ENCODE results near the gene GPS2.

DNA sequence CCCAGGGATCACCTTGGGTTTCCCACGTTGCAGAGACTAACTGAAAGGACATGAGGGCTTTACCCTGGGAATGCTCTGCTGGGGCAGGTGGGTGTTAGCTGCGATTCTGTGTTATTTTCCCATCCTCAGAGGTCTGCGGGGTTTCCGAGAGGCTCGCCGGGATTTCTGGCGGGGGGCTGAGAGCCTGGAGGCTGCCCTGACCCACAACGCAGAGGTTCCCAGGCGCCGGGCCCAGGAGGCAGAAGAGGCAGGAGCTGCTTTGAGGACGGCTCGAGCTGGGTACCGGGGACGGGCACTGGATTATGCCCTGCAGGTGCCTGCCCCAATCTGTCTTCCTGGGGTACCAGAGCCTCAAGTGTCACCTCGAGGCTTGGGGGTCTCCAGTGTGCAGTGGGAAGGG lies 28.1 kb upstream of the GPS2 start:
- TF ChIP-seq, protein P1, sequence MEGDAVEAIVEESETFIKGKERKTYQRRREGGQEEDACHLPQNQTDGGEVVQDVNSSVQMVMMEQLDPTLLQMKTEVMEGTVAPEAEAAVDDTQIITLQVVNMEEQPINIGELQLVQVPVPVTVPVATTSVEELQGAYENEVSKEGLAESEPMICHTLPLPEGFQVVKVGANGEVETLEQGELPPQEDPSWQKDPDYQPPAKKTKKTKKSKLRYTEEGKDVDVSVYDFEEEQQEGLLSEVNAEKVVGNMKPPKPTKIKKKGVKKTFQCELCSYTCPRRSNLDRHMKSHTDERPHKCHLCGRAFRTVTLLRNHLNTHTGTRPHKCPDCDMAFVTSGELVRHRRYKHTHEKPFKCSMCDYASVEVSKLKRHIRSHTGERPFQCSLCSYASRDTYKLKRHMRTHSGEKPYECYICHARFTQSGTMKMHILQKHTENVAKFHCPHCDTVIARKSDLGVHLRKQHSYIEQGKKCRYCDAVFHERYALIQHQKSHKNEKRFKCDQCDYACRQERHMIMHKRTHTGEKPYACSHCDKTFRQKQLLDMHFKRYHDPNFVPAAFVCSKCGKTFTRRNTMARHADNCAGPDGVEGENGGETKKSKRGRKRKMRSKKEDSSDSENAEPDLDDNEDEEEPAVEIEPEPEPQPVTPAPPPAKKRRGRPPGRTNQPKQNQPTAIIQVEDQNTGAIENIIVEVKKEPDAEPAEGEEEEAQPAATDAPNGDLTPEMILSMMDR (IDR thresholded peaks at IDR 0.05; ENCODE audit: extremely low read depth in 1 of 2, insufficient read depth in 1 of 2, low read depth in 1 of 2, low read length in 2 of 2): no peak
- TF ChIP-seq POLR2AphosphoS5 (IDR thresholded peaks at IDR 0.05; ENCODE audit: insufficient read depth, low read depth, low read length) (no peak), MYC (IDR thresholded peaks at IDR 0.05; ENCODE audit: low read depth, low read length) (no peak)

Data from endothelial cell of umbilical vein (primary cell).